H54 (cell line): ENCODE results near the gene OCEL1.
A peak's percentile ranks its signal among the peaks of the same experiment; 100 is the strongest.

ENCODE experiments used
- DNase-seq: peaks from one replicate; pipeline ENCODE4 v3.0.0; 2011; ENCODE audit warnings: low spot score, mixed read lengths; ENCODE audit not compliant: insufficient read length
- FAIRE-seq: peaks from 3 replicates; lab custom pipeline; 2011; peaks lifted over from hg19 to GRCh38; lab: Jason Lieb, UNC
- POLR2A ChIP-seq: IDR thresholded peaks from 2 replicates; pipeline ENCODE4 v1.6.1; 2011; ENCODE audit warnings: low read depth, mild to moderate bottlenecking, low read length

Gene OCEL1

DNA sequence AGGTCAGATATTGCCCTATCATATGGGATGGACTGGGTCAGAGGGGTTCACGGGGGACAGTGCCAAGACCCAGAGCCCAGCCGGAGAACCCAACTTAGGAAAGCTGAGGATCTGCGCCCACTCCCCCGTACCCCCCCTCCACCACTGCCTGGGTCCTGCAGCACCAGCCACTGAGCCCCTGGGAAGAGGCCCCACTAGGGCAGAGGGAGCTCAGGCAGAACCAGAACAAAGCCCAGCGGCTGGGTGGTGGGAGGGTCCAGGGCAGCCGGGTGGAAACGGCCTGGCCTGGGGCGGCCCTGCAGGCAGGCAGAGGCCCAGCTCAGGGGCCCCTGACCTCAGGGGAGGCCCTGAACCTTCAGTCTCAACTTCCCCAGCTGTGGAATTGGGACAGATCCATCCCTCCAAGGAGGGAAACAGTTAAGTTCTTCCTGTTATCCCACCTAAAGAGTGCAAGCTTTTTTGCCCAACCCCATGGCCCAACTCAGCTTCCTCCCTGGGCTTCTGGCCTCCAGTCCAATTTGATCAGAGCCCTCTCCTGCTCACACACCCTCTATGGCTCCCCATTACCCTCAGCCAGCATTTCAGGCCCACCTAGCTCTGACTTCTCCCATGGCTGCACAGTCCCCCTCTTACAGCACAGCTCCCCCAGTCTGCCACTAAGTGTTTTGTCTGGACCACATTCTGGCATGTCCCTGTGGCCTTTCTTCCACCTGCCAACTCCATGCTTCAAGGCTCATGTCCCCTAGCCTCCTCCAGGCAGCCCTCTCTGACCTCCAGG is 16.6 kb downstream of the OCEL1 start:
- no peak for TF ChIP-seq POLR2A
- no peak for FAIRE-seq
- no peak for DNase-seq

DNA sequence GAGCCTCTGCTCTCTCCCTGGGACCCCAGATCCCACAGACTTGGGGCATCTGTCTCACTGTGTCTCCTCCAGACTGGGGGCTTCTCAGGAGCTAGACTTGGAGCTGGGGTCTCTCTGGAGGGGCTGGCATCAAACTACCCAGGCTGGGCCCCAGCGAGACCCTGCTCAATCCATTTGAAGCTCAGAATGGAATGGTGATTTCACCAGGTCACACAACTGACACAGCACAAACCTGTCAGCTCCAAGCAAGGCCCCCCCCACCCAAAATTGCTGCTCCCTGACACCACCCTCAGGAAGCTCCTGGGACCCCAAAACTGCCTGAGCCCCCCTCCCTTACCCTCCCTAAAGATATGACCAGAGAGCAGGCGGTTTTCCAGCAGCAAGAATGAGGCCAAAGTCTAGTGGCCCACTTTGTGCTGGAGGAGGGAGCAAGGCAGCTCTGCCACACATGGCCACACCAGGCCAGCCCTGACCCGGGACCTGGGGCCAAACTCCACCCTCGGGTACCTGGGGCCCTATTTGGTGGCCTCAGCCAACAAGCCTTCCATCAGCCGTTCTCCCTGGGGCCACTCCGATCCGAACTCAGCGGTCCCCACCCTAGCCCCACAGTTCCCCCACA is 17.3 kb downstream of the OCEL1 start:
- no peak for DNase-seq
- FAIRE-seq: no peak
- TF ChIP-seq POLR2A: no peak

DNA sequence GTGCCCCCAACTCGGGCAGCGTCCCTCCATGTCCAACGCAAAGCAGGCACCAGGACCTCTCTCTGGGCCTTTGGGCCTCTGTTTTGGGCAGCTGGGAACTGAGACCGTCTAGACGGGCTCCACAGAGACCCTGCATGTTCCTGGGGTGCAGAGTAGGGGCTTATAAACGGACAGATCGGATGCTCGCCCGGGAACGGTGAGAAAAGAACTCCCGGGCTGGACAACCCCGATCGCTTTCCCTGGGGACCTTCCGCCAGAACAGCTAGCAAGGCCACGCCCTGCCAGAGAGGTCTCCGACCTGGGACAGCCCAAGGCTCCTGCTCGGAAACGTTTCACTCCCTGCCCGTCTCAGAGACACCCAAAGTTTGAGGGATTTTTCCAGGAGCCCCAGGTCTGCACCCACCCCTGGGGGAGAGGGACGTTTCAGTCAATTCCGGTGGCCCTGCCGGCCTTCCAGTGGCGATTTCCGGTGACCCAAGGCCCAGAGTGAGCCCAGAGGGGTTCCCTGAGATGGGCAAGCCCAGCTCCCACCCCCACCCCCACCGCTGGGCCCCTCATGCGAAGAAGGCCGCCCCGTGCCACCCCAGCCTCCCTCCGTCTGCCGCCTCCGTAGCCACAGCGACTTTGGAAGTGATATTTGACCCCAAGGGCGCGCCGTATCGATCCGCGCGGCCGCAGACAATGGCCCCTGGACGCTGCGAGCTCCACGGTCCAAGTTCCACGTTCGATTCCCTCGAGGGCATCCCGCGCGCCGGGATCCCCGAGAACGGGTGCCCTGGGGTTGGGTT is 18.0 kb downstream of the OCEL1 start:
- DNase-seq (peak; percentile 76), FAIRE-seq (no peak)
- 0 out of 2 replicates have a peak, but pooled peaks have one; percentile 5 for TF ChIP-seq POLR2A

DNA sequence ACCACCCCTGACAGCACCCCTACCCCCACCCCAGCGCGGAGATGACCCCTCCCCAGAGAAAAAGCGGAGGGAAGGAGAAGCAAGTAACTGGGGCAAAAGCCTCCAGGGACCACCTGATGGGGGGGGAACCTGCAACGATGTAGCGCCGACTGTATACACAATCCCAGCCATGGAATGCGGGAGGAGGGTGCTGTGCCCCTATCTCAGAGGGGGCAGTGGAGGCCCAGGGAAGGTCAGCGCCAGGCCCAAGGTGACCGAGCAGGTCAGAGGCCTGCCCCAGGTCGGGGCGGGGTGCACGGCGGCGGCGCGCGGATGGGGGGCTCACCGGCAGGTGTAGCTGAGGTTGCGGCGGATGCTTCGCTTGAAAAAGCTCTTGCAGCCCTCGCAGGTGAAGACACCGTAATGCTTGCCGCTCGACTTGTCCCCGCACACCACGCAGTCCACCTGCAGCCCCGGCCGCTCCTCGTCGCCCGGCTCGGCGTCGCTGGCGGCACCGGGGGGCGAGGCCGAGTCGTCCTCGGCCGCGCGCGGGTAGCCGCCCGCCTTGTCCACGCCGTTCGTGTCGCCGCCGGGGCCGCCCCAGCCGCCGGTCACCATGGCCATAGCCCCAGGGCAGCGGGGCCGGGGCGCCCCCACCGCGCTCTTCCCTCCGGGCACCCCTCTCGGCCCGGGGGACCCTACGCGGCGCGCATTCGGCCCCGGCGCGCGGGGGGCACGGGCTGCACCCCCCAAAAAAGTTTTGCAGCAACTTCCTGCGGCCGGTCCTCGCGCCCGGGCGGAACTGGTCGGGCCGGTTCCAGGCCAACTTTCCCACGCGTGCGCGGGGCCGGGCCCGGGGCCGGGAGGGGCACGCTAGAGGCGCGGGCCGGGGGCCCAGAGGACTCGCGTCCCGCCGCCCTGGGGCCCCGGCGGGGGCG is 18.9 kb downstream of the OCEL1 start:
- no peak for DNase-seq
- no peak for TF ChIP-seq POLR2A
- FAIRE-seq: no peak

DNA sequence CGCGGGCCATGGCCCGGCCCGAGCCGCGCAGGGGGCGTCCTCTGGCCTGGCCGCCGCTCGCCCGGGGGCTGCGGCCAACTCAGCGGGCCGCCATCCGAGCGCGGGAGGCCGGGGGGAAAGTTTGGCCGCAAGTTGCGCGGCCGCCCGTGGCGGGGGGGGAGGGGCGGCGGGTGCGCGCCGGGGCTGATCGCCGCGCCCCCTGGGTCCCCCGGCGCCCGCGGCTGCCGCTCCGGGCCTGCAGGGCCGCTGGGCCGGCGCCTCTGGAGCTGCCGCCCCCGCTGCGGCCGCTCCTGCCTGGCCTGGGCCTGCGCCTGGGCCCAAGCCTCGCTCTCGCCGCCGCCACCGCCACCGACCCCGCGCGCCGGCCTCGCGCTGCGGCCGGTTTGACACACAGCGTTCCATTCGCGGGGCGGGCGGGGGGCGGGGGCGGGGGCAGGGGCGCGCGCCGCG is 19.5 kb downstream of the OCEL1 start, which contains the start of gene NR2F6:
Gene NR2F6, minus strand, starts transcription at position 385 of the 450 bp plus-strand sequence. CDS start 699 bp downstream, outside the sequence.
- DNase-seq: no peak
- no peak for FAIRE-seq
- TF ChIP-seq POLR2A: peak; percentile 67

DNA sequence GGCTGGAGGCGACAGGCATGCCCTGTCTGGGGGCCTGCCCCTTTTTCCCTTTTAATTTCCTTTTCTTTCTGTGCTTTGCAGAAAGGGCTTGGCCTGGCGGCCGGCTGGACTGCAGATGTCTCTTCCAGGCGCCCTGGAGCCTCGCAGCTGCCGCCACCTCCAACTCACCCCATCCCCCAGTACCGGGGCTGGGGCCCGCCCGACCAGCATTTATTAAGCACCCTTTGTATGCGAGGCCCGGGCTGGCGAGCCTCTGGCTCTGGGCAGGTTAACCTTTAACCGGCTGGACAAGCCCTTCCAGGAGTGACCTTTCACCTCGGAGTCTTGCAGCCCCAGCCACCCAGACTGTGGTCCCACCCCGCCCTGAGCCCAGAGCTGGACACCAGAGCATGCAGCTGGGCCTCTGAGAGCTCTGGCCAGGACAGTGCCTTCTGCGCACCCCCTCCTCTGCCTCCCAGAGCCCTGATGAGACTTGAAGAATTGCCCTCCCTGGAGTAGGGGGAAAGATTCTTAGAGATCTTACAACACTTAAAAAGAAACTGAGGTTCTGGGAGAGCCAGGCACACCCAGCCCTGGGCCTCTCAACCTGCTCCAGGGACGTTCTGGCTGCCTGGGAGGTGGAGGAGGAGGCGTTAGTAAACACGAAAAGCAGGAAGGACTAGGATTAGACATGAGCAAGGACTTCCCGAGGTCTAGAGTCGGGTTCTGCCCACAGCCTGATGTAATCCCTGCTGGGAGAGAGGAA is 20.8 kb downstream of the OCEL1 start:
- DNase-seq: no peak
- no peak for FAIRE-seq

DNA sequence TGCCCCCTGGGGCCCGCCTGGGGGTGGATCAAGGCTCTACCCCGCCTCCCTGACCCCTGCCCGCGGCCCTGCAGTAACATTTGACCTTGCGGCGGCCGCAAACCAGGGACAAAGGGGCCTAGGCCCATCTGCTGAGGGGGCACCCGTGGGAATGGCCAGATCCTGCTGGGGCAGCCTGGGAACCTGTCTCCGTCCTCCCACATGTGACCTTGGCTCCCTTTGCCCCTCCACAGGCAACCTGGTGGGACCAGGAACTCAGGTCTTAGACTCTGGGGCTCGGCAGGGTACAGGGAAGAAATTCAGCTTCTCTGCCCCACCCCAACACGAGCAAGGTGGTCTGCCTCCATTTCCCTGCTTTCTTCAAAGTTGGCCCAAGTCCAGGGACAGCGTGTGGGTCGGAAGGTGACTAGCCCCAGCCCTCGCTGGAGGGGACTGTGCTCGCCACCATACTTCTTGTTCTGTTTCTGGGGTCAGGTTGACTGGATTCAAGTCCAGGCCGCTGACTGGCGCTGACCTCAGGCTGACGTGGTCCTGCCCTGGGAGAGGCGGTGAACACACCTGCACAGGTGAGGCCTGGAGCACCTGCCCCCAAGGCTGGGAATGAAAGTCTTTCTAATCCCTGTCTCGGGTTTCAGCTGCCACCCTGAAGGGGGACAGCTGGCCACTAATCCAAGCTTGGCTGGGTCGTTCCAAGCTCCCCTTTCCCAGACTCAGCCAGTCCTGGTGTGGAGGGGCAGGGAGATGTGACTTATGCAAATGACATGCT is 22.2 kb downstream of the OCEL1 start:
- no peak for FAIRE-seq
- no peak for TF ChIP-seq POLR2A
- no peak for DNase-seq

More for the DNA sequence above, 20.8 kb downstream of the OCEL1 start:
- no peak for TF ChIP-seq POLR2A

DNA sequence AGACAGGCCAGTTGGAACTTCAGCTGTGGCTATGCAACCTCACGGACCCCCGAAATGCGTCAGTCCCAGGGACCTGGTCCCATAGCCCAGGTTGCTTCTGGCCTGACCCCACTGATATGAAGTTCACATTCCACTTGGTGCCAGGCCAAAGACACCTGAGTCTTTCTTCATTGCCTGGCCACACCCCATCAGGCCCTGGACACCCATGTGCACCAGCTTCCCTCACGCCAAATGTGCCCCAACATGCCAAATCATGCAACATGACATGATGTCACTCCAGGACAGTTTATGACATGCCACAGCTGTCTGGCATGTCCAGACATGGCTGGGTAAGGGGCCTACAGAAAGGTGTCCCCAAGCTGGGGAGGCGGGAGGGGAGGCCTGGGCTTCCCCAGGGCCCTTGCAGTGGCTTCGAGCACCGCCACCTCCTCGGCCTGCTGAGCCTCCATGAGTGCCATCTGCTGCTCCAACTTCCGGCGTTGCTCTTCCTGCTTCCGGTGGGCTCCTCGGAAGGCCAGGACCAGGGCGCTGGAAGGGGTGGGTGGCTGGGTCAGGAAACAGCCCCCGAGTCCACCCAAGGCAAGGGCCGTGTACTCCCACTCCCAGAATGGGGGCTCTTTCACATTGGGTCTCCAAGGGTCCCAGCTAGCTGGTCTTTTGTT is 24.0 kb downstream of the OCEL1 start:
- FAIRE-seq (no peak), DNase-seq (no peak)
- no peak for TF ChIP-seq POLR2A

DNA sequence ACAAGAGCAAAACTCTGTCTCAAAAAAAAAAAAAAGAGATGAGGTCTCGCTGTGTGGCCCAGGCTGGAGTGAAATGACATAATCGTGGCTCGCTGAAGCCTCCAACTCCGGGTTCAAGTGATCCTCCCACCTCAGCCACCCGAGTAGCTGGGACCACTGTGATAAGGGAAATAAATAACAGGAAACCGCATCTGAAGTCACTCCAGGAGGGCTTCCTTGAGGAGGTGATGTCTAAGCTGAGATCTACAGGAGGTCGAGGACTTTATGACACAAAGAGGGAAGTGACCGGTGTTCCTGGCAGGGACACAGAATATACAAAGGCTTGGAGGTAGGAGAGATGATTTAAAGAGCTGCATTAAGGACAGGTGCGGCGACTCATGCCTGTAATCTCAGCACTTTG is 28.6 kb downstream of the OCEL1 start:
- no peak for DNase-seq
- no peak for FAIRE-seq

DNA sequence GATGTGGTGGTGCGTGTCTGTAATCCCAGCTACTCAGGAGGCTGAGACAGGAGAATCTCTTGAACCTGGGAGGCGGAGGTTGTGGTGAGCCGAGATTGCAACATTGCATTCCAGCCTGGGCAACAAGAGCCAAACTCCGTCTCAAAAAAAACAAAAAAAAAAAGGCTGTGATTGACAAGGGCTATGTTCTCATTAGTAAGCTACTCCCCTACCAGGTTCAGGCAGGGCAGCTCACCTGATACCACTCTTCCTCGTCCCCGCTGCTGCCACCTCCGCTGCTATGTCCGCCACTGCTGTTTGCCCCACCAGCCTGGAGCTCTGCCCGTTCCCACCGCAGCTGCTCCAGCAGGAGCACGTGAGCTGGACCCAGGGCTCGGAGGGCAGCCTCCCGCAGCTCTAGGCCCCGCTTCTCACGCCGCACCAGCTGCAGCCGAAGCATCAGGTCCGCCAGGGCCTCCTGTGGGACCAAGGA is 29.2 kb downstream of the OCEL1 start:
- TF ChIP-seq POLR2A: no peak
- no peak for FAIRE-seq
- no peak for DNase-seq

More for the DNA sequence above, 28.6 kb downstream of the OCEL1 start:
- TF ChIP-seq POLR2A: no peak

DNA sequence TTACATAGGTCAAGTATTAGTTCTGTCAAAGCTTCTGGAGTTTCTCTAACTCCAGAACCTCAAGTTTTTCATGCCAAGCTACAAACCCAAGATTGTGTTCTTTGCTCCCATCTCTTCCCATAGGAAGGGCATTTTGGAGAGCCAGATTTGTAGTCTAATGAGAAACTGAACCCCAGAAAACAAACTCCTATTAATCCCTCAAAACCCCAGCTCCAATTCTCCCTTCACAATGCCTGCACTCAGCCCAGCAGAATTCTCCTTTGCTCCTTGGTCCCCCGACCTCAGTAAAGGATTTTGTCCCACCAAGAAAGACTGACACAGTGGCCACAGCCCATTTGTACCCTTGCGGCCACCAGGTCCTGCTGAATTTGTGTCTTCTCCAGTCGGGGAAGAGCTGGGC is 30.1 kb downstream of the OCEL1 start:
- FAIRE-seq (no peak), DNase-seq (no peak)
- TF ChIP-seq POLR2A: no peak
